GM10248 (cell line): ENCODE data around the gene SEMA4G.

ENCODE experiments used
- CTCF ChIA-PET: fragments of 300-600 bp; sonication (Branson Sonifier 250); formaldehyde crosslinking; extraction: SDS; loops from one replicate; lab custom pipeline; 2021; ENCODE audit warnings: antibody characterized with exemption; lab: Yijun Ruan, JAX
- POLR2A ChIA-PET: fragments of 350-650 bp; sonication (Branson Sonifier 250); formaldehyde crosslinking; extraction: SDS; loops from one replicate; lab custom pipeline; 2020; ENCODE audit warnings: antibody characterized with exemption; lab: Yijun Ruan, JAX
- DNase-seq: peaks from one replicate; pipeline ENCODE4 v3.0.0; 2012; ENCODE audit errors: extremely low spot score
- CTCF ChIP-seq: IDR thresholded peaks from 2 replicates; pipeline ENCODE4 v1.5.1; 2012; ENCODE audit warnings: mild to moderate bottlenecking, low read depth; ENCODE audit errors: extremely low read depth, missing control alignments, control extremely low read depth

The SEMA4G gene

DNA sequence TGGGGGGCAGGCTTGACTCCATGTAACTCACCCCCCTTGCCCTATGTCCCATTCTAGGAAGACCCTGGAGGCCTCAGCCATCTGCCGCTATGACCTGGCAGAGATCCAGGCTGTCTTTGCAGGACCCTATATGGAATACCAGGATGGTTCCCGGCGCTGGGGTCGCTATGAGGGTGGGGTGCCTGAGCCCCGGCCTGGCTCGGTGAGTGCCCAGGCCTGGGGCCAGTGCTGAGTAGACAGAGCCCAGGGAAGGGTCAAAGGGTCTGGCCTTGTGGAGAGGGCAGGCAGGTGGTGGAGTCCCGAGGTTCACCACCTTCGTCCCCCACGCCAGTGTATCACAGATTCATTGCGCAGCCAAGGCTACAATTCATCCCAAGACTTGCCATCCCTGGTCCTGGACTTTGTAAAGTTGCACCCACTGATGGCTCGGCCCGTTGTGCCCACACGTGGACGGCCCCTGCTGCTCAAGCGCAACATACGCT is 10.5 kb downstream of the SEMA4G start:
- ChIA-PET CTCF (interaction anchor here (1.2 to 2.4 kb wide), 2 partner anchors 14 to 20 kb away, joined by 4 to 6 read pairs; partner anchors contain the start of gene LZTS2), POLR2A (no interaction called here)
- no peak for DNase-seq
- TF ChIP-seq CTCF = no peak

- TF ChIP-seq CTCF = no peak
- POLR2A ChIA-PET = no interaction called here
- CTCF ChIA-PET = interaction anchor here (0.8 to 11.3 kb wide), 3 partner anchors 12 to 17 kb away, joined by 3 to 94 read pairs (median 4); partner anchors contain the start of gene LZTS2
- DNase-seq = no peak
Observed at GRCh38 chr10:100980311-100980710, 11.0 kb downstream of the SEMA4G start.

GRCh38 chr10:100980711-100981110 is 11.4 kb downstream of the SEMA4G start:
- no peak for DNase-seq
- POLR2A ChIA-PET = no interaction called here
- CTCF ChIA-PET = interaction anchor here (0.8 to 11.3 kb wide), 5 partner anchors 11 to 33 kb away, joined by 3 to 94 read pairs (median 4); partner anchors contain the start of gene LZTS2
- no peak for TF ChIP-seq CTCF

GRCh38 chr10:100981178-100981772 is 12.0 kb downstream of the SEMA4G start:
- TF ChIP-seq CTCF = no peak
- DNase-seq = no peak
- ChIA-PET POLR2A (interaction anchor here (0.7 kb wide), 1 partner anchor 595 kb away, joined by 4 read pairs; no protein-coding TSS in a partner anchor), CTCF (interaction anchor here (0.8 to 11.3 kb wide), 5 partner anchors 10 to 33 kb away, joined by 3 to 94 read pairs (median 4); partner anchors contain the start of gene LZTS2)

DNA sequence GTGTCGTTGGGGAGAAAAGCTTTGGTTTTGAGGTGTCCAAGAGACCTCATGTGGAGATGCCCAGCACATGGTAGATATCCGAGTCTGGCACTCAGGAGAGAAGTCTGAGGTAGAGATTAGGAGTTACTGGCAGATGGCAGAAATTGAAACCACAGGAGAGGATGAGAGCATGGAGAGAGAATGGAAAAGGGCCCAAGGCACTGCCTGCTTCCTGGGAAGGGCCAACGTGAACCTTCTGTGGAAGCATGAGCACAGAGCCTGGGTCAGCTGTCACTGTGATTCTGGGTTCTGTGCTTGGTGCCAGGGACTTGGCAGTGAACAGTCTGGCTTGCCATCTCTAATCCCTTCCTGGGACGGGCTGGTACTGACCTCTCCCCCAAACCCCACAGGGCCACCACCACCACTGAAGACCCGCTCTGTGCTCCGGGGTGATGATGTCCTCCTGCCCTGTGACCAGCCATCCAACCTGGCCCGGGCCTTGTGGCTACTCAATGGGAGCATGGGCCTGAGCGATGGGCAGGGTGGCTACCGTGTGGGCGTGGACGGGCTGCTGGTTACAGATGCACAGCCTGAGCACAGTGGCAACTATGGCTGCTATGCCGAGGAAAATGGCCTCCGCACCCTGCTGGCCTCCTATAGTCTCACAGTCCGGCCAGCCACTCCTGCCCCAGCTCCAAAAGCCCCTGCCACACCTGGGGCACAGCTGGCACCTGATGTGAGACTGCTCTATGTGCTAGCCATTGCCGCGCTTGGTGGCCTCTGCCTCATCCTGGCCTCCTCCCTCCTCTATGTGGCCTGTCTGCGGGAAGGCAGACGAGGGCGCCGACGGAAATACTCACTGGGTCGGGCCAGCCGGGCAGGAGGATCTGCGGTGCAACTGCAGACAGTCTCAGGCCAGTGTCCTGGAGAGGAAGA is 13.9 kb downstream of the SEMA4G start:
- ChIA-PET CTCF (interaction anchor here (11.3 kb wide), 1 partner anchor 14 kb away, joined by 94 read pairs; the partner anchor contains the start of gene LZTS2), POLR2A (interaction anchor here (0.5 kb wide), 1 partner anchor 440 kb away, joined by 4 read pairs; no protein-coding TSS in a partner anchor)
- DNase-seq = no peak
- TF ChIP-seq CTCF = no peak
